Body of pancreas (tissue), 4 donors: ENCODE results near the gene TRIM3. TPM values are rescaled to one million over a fixed set of nuclear protein-coding genes. Genes with fewer than 3 reads are reported as not detected.

ENCODE experiments used
- ATAC-seq: fragments of 150-250 bp; one replicate; pipeline ENCODE4 v1.9.1; 2016
- DNase-seq, 4 donors: peaks; one replicate each; pipeline ENCODE4 v3.0.0-alpha.2; 2019
- H3K27ac ChIP-seq, 4 donors: fragments of 200-600 bp; sonication (generic); 1 replicate in 3 of 4; 2 replicates in 1 of 4; pipeline versions ENCODE4 v1.5.1 to v1.6.1; 2016 to 2019; ENCODE audit warnings: mild to moderate bottlenecking in 1 of 4, mixed read lengths in 1 of 4, moderate library complexity in 1 of 4
- H3K27me3 ChIP-seq, 2 donors: fragments of 200-600 bp; sonication (generic); one replicate each; pipeline ENCODE4 v1.6.0; 2016; ENCODE audit warnings: mild to moderate bottlenecking in 1 of 2
- H3K36me3 ChIP-seq, 2 donors: fragments of 200-600 bp; sonication (generic); replicated peaks in 1 of 2; 2 replicates each; pipeline ENCODE4 v1.5.1; 2016; ENCODE audit warnings: low read depth in 2 of 2; ENCODE audit not compliant: insufficient read depth in 1 of 2
- H3K4me1 ChIP-seq: fragments of 200-600 bp; sonication (generic); one replicate; pipeline ENCODE4 v1.6.0; 2016
- H3K4me3 ChIP-seq, 2 donors: fragments of 200-600 bp; sonication (generic); 1 replicate in 1 of 2; 2 replicates in 1 of 2; pipeline ENCODE4 v1.5.1; 2016 to 2019
- H3K9me3 ChIP-seq, 3 donors: fragments of 200-600 bp; sonication (generic); 1 replicate in 2 of 3; 2 replicates in 1 of 3; pipeline ENCODE4 v1.5.1; 2016
- CTCF ChIP-seq, 7 experiments: fragments of 450-650 bp in 4 of 7; fragments of 200-600 bp in 3 of 7; sonication (generic) in 3 of 7; IDR thresholded peaks; one replicate each; pipeline ENCODE4 v1.5.1; 2016 to 2019; ENCODE audit warnings: antibody characterized with exemption in 7 of 7
- POLR2A ChIP-seq, 3 donors: fragments of 450-650 bp; IDR thresholded peaks; one replicate each; pipeline ENCODE4 v1.6.1; 2016; ENCODE audit warnings: antibody characterized with exemption in 3 of 3, mild to moderate bottlenecking in 2 of 3
- WGBS, 2 donors: methylation state at CpG; one replicate each; pipeline ENCODE4 v1.1.5; 2017; 5-methylcytosine and 5-hydroxymethylcytosine counted together
- intact Hi-C: fragments of 100-400 bp; cut with DNase I; formaldehyde crosslinking; loops from one replicate; pipeline ENCODE4 v1.15.1; 2023
- total RNA-seq, 2 donors: library from RNA; depleted of rRNA; stranded (reverse); fragments of >200 nt; gene quantifications; one replicate each; pipeline ENCODE4 v1.1.0, GENCODE V29; 2016

The TRIM3 gene
- total RNA-seq, 2 donors from 2014 or later, result 22.1 to 24.9 TPM

GRCh38 chr11:6481924-6482275, 8.2 kb upstream of the TRIM3 start:
- Histone ChIP-seq H3K4me3 (peak overlapping the region; percentile 47 to 50), H3K4me1 (peaks cover 41% of the 10 kb centered on the region), H3K27me3 (no peaks in the 10 kb centered on the region), H3K27ac (peak overlapping the region; percentile 91 to 95 (median 94)), H3K9me3 (no peaks in the 10 kb centered on the region), H3K36me3 (peaks cover 4 to 10% of the 10 kb centered on the region in 2 donors)
- peak in 1 of 4 donors; percentile 26 for DNase-seq
- WGBS, 2 donors, result 2 to 6% methylated on average over 12 to 13 of the region's 13 CpGs
- intact Hi-C loops, result loop anchor here (10.0 kb wide), 2 partner anchors 97 to 123 kb away; partner anchors contain the start of genes ILK and RRP8
- no peak for ATAC-seq
- TF ChIP-seq CTCF (IDR thresholded peaks at IDR 0.05) (no peak), POLR2A (IDR thresholded peaks at IDR 0.05) (no peak)

- Histone ChIP-seq H3K4me3 (peak within 1 kb of the TSS; percentile 47 to 50), H3K27me3 (no peaks in the 10 kb centered on the region), H3K36me3 (peaks cover 4 to 10% of the 10 kb centered on the region in 2 donors), H3K27ac (peak within 1 kb of the TSS; percentile 91 to 95 (median 94)), H3K9me3 (no peaks in the 10 kb centered on the region), H3K4me1 (peaks cover 47% of the 10 kb centered on the region)
- WGBS, 2 donors, result 0 to 4% methylated on average over 23 to 66 of the region's 66 CpGs
- peak; percentile 98 to 99 (median 99) for DNase-seq
- peak; percentile 84 to 94 (median 94) for TF ChIP-seq POLR2A (IDR thresholded peaks at IDR 0.05)
- peak in 2 of 7 experiments; percentile 2 to 10 for TF ChIP-seq CTCF (IDR thresholded peaks at IDR 0.05)
- peak; percentile 98 for ATAC-seq
- intact Hi-C loops, result loop anchor here (10.0 kb wide), 2 partner anchors 96 to 124 kb away; partner anchors contain the start of genes ILK and RRP8
Observed at GRCh38 chr11:6481012-6481923, 7.5 kb upstream of the TRIM3 start, which contains the start of the genes ARFIP2 and TIMM10B. Gene ARFIP2, minus strand, starts transcription at chr11:6481331. Its CDS starts 910 bp downstream, at chr11:6480421. Gene TIMM10B, plus strand, starts transcription at chr11:6481501. Its CDS starts 16 bp downstream, at chr11:6481517.

GRCh38 chr11:6480299-6480914, 6.7 kb upstream of the TRIM3 start:
- intact Hi-C loops, result loop anchor here (10.0 kb wide), 2 partner anchors 96 to 124 kb away; partner anchors contain the start of genes ILK and RRP8
- ATAC-seq (no peak), DNase-seq (peak; percentile 43 to 54 (median 48))
- WGBS, 2 donors, result 19 to 26% methylated on average over 9 of the region's 9 CpGs
- Histone ChIP-seq H3K27ac (peak overlapping the region; percentile 91 to 95 (median 93)), H3K9me3 (no peaks in the 10 kb centered on the region), H3K36me3 (peaks cover 4 to 10% of the 10 kb centered on the region in 2 donors), H3K27me3 (no peaks in the 10 kb centered on the region), H3K4me3 (peak overlapping the region; percentile 38 to 50), H3K4me1 (peaks cover 56% of the 10 kb centered on the region)
- no peak for TF ChIP-seq CTCF (IDR thresholded peaks at IDR 0.05)
- no peak for TF ChIP-seq POLR2A (IDR thresholded peaks at IDR 0.05)

GRCh38 chr11:6476571-6476970, 2.8 kb upstream of the TRIM3 start:
- TF ChIP-seq CTCF (IDR thresholded peaks at IDR 0.05) (no peak), POLR2A (IDR thresholded peaks at IDR 0.05) (no peak)
- Histone ChIP-seq H3K9me3 (no peaks in the 10 kb centered on the region), H3K4me3 (no peak overlapping the region), H3K27me3 (no peaks in the 10 kb centered on the region), H3K27ac (peak overlapping the region; percentile 58 to 97 (median 96)), H3K4me1 (peaks cover 68% of the 10 kb centered on the region), H3K36me3 (peaks cover 0 to 10% of the 10 kb centered on the region in 2 donors)
- WGBS, 2 donors, result 90 to 94% methylated on average over 4 of the region's 4 CpGs
- intact Hi-C loops, result no loop called here
- no peak for ATAC-seq
- DNase-seq, result no peak
